Middle frontal gyrus (tissue), 1 donor: ENCODE data around the gene ABCC3.

ENCODE experiments used
- DNase-seq: peaks from one replicate; pipeline ENCODE4 v3.0.0-alpha.2; 2015; ENCODE audit warnings: low spot score; ENCODE audit errors: extremely low spot score

The ABCC3 gene

GRCh38 chr17:50683434-50684287 is 49.0 kb downstream of the ABCC3 start:
- DNase-seq: no peak

GRCh38 chr17:50684288-50684611 is 49.6 kb downstream of the ABCC3 start:
- no peak for DNase-seq

GRCh38 chr17:50684612-50685333 is 50.1 kb downstream of the ABCC3 start:
- no peak for DNase-seq

- no peak for DNase-seq
Observed at GRCh38 chr17:50685334-50685665, 50.6 kb downstream of the ABCC3 start.

DNA sequence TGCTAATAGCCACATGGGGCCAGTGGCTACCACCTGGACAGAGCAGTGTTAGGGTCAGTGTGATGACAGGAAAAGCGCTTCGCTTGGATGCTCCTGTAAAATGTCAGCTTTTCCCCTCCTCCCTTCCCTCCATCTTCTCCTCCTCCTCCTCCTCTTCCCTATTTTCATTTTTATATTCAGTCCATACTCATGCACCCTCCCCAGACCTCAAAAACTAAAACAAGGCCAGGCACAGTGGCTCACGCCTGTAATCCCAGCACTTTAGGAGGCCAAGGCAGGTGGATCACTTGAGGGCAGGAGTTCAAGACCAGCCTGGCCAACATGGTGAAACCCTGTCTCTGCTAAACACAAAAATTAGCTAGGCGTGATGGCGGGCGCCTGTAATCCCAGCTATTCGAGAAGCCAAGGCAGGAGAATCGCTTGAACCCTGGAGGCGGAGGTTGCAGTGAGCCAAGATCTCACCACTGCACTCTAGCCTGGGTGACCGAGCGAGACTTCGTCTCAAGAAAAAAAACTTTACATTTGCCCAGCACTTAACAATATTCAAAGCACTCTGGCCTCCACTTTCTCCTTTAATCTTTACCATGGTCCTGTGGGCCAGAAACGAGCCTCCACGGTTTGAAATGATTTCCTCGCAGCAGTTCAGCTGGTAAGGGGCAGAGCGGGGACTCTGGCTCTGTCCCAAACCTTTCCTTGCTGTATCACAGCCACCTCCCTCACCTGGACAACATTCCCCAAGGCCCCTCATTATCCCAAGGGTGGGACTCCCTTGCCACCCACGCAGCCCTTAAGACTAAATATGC is 51.2 kb downstream of the ABCC3 start:
- DNase-seq: no peak

GRCh38 chr17:50686494-50687199 is 52.0 kb downstream of the ABCC3 start:
- no peak for DNase-seq

DNA sequence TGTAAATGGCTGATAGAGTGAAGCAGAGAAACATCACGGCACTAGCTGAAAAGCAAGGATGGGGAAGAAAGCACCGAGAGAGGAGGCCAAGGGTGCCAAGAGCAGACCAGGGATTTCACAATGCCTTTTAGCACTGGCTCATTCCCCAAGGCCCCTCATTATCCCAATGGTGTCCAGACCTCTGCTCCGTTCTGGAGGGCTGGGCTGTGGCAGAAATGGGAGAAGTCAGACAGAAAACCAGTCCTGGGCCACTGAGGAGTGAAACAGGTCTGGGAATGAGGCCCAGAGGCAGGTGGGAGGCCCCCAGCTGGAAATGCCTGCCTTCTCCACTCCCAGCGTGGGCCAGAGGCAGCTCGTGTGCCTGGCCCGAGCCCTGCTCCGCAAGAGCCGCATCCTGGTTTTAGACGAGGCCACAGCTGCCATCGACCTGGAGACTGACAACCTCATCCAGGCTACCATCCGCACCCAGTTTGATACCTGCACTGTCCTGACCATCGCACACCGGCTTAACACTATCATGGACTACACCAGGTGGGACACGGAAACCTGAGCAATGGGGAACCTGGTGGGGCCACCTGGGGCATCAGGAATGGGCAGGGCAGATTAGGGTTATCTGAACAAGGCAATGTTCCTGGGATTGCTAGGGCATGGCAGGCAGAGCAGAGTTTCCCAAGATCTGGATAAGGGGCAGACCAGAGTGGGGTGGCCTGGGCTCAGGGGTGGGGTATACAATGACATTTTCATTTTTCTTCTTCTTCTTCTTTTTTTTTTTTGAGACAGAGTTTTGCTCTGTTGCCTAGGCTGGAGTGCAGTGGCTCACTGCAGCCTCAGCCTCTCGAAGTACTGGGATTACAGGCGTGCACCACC is 52.8 kb downstream of the ABCC3 start:
- DNase-seq: no peak

DNA sequence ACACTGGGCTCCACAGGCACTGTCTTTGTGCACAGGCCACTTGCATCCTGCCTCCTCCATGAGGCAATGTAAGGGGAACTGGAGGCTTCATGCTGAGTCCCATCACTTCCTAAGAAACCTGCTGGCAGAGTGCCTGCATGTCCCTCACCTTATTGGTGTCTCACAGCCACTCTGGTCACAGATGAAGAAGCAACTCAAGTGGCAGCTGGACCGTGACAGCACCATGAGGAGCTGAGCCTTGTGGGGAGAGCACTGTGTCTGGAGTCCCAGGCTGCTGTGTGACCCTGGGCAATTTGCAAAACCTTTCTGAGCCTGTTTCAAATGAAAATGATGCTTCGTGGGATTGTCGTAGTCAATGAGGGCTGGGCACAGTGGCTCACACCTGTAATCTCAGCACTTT is 53.6 kb downstream of the ABCC3 start:
- no peak for DNase-seq

- no peak for DNase-seq
Observed at GRCh38 chr17:50689251-50689650, 54.6 kb downstream of the ABCC3 start.

DNA sequence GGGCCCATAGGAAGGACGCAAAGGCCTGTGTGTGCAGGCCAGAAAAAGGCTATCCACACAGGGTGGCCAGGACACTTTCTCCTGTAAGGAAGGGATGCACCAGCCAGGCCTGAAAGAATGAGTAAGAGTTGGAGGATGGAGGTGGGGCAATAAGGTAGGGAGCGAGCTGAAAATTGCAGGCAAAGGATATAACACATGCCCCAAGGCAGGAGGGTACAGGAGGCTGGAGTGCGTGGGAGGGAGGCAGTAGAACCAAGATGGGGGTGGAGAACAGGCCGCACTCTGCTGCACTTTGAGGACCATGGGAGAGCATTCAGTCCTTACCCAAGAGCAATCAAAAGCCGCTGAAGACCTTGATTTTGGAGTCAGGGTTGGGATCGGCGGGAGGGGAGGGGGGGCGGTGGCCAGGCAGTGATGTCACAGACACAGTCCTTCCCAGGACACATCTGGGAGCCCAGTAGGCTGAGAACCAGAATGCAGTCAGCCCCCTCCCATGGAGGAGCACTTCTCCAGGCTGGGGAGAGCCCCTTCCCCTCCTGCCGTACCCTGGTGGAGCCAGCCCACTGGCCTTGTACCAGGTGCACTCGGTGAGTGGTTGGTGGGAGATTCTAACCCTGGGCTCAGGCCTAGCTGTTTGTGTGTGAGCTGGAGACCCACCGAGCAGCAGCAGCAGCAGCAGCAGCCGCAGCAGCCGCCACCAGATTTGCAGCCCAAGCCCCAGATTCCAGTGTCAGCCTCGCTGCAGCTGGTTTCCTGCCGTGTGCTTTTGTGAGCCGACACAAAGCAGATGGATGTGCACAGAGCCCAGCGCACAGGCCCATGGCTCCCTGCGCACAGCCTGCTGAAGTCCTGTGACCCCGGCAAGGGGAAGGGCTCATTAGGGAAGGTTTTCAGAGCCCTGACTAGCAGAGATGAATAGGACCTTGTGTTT is 55.5 kb downstream of the ABCC3 start:
- DNase-seq: peak; percentile 13

DNA sequence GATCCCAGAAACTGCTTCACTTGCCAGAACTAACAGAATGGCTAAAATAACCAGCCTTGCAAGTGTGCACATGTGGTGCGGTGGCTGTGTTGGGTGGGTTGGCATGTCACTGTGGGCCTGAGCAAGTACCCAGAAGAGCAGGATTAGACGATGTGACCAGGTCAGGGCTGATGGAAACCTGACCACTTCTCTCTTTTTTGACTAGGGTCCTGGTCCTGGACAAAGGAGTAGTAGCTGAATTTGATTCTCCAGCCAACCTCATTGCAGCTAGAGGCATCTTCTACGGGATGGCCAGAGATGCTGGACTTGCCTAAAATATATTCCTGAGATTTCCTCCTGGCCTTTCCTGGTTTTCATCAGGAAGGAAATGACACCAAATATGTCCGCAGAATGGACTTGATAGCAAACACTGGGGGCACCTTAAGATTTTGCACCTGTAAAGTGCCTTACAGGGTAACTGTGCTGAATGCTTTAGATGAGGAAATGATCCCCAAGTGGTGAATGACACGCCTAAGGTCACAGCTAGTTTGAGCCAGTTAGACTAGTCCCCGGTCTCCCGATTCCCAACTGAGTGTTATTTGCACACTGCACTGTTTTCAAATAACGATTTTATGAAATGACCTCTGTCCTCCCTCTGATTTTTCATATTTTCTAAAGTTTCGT is 56.3 kb downstream of the ABCC3 start:
- no peak for DNase-seq

DNA sequence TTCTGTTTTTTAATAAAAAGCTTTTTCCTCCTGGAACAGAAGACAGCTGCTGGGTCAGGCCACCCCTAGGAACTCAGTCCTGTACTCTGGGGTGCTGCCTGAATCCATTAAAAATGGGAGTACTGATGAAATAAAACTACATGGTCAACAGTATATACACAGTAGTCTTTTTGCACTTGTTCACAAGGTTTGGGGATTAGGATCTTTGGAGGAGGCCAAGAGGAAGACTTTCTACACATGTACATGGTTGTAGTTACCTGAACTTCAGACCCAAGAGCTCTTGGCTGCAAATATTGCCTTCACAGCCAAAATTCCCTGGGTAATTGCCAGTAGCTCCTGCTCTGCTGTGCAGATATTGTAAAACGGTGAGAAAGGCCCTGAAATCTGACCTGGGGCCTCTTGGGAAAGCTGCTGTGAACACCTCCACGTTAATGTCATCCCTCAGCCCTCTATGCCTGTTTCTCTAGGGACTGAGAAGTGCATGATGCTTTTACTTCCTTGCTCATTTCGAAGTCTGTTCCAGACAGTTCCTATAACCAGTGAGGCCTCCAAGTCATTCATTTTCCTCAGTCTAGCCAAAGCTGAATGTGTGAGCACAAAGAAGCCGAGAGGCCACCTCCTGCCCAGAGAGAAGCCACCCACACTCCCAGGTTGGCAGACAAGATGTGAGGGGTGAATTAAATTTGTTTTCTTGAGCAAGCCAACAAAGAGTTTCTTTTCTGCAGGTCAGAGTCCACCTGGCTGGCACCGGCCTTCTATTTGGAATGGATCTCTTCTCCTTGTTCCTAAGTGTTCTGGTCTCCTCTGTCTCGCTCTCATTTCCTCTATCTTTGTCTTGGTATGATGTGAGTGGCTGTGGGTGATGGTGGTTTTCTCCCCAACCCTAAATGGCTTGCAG is 57.1 kb downstream of the ABCC3 start:
- no peak for DNase-seq

- DNase-seq: no peak
Observed at GRCh38 chr17:50692448-50693035, 57.9 kb downstream of the ABCC3 start.

DNA sequence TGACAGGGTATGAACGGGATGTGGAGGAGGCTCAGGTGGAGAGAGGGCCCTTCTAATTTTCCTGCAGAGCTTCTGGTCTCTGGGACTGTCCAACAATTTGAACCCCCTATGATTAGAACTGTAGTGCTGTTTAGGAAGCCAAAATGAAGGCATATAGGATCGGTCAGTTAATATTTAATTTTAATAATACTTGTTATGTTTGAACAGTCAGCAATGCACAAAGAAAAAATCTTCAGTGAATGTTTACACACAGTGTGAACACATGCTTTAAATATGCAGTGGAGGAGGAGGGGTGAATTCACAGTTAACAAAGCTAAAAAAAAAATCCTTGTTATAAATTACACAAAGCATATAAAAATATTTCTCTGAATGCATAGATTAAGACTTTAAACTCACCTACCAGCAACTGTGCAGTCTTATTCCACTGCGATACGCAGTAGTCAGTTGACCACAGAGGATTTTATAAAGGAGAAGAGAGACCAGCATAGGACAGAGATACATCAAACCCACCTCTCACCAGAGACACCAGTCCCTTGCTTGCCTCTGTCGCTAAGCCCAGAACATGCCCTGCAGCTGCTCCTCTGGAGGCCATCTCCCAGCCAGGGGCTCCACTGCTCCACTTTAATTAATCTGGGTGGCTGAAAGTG is 58.5 kb downstream of the ABCC3 start:
- no peak for DNase-seq

GRCh38 chr17:50696365-50696879 is 61.7 kb downstream of the ABCC3 start:
- DNase-seq: no peak

- no peak for DNase-seq
Observed at GRCh38 chr17:50697062-50697461, 62.4 kb downstream of the ABCC3 start.
